Neural progenitor cell (in vitro differentiated cells): ENCODE measurements around the gene PEPD. TPM values are rescaled to one million over a fixed set of nuclear protein-coding genes. Genes with fewer than 3 reads are reported as not detected.

Experiments
- DNase-seq: peaks from one replicate; pipeline ENCODE4 v3.0.0-alpha.2; 2016; ENCODE audit warnings: low spot score
- H2AFZ ChIP-seq: fragments of 200-600 bp; sonication (generic); replicated peaks from 2 replicates; pipeline ENCODE4 v1.6.1; 2016; ENCODE audit warnings: antibody characterized with exemption
- H3F3A ChIP-seq: fragments of 200-600 bp; sonication (generic); 2 replicates; pipeline ENCODE4 v1.6.1; 2016; ENCODE audit warnings: antibody characterized with exemption, low read depth
- H3K27ac ChIP-seq: fragments of 200-600 bp; sonication (generic); 2 replicates; pipeline ENCODE4 v1.5.1; 2016; ENCODE audit warnings: mild to moderate bottlenecking
- H3K27me3 ChIP-seq: fragments of 200-600 bp; sonication (generic); 2 replicates; pipeline ENCODE4 v1.6.1; 2016; ENCODE audit warnings: mild to moderate bottlenecking, moderate library complexity
- H3K36me3 ChIP-seq: fragments of 200-600 bp; sonication (generic); 2 replicates; pipeline ENCODE4 v1.5.1; 2016
- H3K4me1 ChIP-seq: fragments of 200-600 bp; sonication (generic); 2 replicates; pipeline ENCODE4 v1.6.1; 2016; ENCODE audit warnings: mixed run types
- H3K4me2 ChIP-seq: fragments of 200-600 bp; sonication (generic); 2 replicates; pipeline ENCODE4 v1.6.1; 2016
- H3K4me3 ChIP-seq: fragments of 200-600 bp; sonication (generic); 2 replicates; pipeline ENCODE4 v1.5.1; 2016
- H3K79me2 ChIP-seq: fragments of 200-600 bp; sonication (generic); 2 replicates; pipeline ENCODE4 v1.6.1; 2016; ENCODE audit warnings: low read depth
- H3K9ac ChIP-seq: fragments of 200-600 bp; sonication (generic); 2 replicates; pipeline ENCODE4 v1.6.1; 2016
- H3K9me3 ChIP-seq: fragments of 200-600 bp; sonication (generic); 2 replicates; pipeline ENCODE4 v1.5.1; 2016; ENCODE audit warnings: low read depth
- H4K20me1 ChIP-seq: fragments of 200-600 bp; sonication (generic); 2 replicates; pipeline ENCODE4 v1.6.1; 2016; ENCODE audit warnings: low read depth
- H3K27ac Mint-ChIP-seq: 3 replicates; pipeline ENCODE4 v1.8.0; 2021; ENCODE audit warnings: mixed read lengths
- H3K27me3 Mint-ChIP-seq: 2 replicates; pipeline ENCODE4 v1.8.0; 2022; ENCODE audit warnings: low read depth, mild to moderate bottlenecking, inconsistent platforms, moderate library complexity, mixed read lengths; ENCODE audit not compliant: insufficient read depth
- H3K36me3 Mint-ChIP-seq: 3 replicates; pipeline ENCODE4 v1.8.0; 2021; ENCODE audit warnings: mixed read lengths
- H3K4me1 Mint-ChIP-seq: 3 replicates; pipeline ENCODE4 v1.8.0; 2021; ENCODE audit warnings: mixed read lengths
- H3K4me3 Mint-ChIP-seq: 3 replicates; pipeline ENCODE4 v1.8.0; 2021; ENCODE audit warnings: mild to moderate bottlenecking, moderate library complexity, mixed read lengths
- H3K9me3 Mint-ChIP-seq: 3 replicates; pipeline ENCODE4 v1.8.0; 2020; ENCODE audit warnings: mixed read lengths
- EZH2 ChIP-seq: fragments of 200-600 bp; sonication (generic); IDR thresholded peaks from 2 replicates; pipeline ENCODE4 v1.6.1; 2017; ENCODE audit warnings: antibody characterized with exemption, mild to moderate bottlenecking, moderate library complexity
- EZH2phosphoT487 ChIP-seq: fragments of 200-600 bp; sonication (generic); IDR thresholded peaks from 2 replicates; pipeline ENCODE4 v1.6.1; 2017; ENCODE audit warnings: antibody characterized with exemption
- total RNA-seq: library from RNA; depleted of rRNA; stranded (reverse); fragments of >200 nt; gene quantifications from 2 replicates; pipeline ENCODE4 v1.2.3, GENCODE V29; 2015; ENCODE audit warnings: low replicate concordance
- TF ChIP-seq, protein P1 (sequence below): fragments of 200-600 bp; sonication (generic); IDR thresholded peaks from 2 replicates; pipeline ENCODE4 v1.5.1; 2017; ENCODE audit warnings: antibody characterized with exemption, mild to moderate bottlenecking

PEPD gene
- total RNA-seq, 1 donor from 2014 or later, result 47.0 TPM

DNA sequence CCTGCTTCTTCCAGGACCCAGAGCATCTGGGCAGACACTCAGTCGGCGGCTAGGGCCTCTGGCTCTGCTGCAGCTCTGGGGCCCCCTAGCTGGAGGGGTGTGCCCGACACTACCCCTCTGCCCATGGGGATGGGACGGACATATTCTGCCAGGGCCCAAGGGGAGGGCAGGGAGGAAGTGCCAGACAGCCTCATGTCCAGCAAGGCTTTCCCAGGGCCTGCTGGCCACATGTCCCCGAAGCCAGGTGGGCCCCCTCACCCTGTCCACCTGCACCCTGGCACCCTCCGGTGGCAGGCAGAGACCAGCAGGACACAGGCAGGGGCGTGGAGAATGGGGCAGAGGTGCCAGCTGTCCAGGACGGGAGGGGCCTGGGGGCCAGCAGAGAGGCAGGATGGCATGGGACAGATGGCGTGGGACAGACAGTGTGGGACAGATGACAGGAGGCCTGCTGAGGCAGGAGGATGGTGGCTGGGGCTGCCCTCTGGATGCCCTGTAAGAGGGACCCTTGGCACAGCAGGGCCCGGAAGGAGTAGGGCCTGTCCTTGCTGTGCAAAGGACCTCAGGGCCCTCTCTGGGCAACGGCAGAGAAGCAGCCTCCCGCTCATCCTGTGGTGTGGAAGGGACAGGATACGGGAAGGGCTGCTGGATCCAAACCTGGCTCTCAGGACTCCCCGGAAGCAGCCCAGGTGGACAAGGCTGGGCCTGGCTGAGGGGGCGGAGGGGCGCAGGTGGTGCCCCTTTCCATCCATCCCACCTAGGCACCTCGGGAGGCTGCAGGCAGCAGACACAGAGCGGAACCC lies 119.0 kb downstream of the PEPD start:
- H3F3A ChIP-seq, result no peaks in the 10 kb centered on the region
- no peak overlapping the region for H3K27ac Mint-ChIP-seq
- no peak overlapping the region for H3K4me3 Mint-ChIP-seq
- no peaks in the 10 kb centered on the region for H3K27me3 ChIP-seq
- no peaks in the 10 kb centered on the region for H3K9me3 ChIP-seq
- H2AFZ ChIP-seq, result no peak overlapping the region
- TF ChIP-seq, protein P1, sequence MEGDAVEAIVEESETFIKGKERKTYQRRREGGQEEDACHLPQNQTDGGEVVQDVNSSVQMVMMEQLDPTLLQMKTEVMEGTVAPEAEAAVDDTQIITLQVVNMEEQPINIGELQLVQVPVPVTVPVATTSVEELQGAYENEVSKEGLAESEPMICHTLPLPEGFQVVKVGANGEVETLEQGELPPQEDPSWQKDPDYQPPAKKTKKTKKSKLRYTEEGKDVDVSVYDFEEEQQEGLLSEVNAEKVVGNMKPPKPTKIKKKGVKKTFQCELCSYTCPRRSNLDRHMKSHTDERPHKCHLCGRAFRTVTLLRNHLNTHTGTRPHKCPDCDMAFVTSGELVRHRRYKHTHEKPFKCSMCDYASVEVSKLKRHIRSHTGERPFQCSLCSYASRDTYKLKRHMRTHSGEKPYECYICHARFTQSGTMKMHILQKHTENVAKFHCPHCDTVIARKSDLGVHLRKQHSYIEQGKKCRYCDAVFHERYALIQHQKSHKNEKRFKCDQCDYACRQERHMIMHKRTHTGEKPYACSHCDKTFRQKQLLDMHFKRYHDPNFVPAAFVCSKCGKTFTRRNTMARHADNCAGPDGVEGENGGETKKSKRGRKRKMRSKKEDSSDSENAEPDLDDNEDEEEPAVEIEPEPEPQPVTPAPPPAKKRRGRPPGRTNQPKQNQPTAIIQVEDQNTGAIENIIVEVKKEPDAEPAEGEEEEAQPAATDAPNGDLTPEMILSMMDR, result peak; percentile 17
- TF ChIP-seq EZH2, result no peak
- peaks cover 4% of the 10 kb centered on the region for H3K4me1 ChIP-seq
- peaks cover 4% of the 10 kb centered on the region for H4K20me1 ChIP-seq
- DNase-seq, result no peak
- peaks cover 6% of the 10 kb centered on the region for H3K27me3 Mint-ChIP-seq
- H3K4me1 Mint-ChIP-seq, result peaks cover 11% of the 10 kb centered on the region
- H3K4me2 ChIP-seq, result no peak overlapping the region
- H3K9ac ChIP-seq, result no peak overlapping the region
- H3K79me2 ChIP-seq, result no peaks in the 10 kb centered on the region
- H3K9me3 Mint-ChIP-seq, result no peaks in the 10 kb centered on the region
- no peak overlapping the region for H3K27ac ChIP-seq
- no peaks in the 10 kb centered on the region for H3K36me3 Mint-ChIP-seq
- no peak overlapping the region for H3K4me3 ChIP-seq
- H3K36me3 ChIP-seq, result no peaks in the 10 kb centered on the region

DNA sequence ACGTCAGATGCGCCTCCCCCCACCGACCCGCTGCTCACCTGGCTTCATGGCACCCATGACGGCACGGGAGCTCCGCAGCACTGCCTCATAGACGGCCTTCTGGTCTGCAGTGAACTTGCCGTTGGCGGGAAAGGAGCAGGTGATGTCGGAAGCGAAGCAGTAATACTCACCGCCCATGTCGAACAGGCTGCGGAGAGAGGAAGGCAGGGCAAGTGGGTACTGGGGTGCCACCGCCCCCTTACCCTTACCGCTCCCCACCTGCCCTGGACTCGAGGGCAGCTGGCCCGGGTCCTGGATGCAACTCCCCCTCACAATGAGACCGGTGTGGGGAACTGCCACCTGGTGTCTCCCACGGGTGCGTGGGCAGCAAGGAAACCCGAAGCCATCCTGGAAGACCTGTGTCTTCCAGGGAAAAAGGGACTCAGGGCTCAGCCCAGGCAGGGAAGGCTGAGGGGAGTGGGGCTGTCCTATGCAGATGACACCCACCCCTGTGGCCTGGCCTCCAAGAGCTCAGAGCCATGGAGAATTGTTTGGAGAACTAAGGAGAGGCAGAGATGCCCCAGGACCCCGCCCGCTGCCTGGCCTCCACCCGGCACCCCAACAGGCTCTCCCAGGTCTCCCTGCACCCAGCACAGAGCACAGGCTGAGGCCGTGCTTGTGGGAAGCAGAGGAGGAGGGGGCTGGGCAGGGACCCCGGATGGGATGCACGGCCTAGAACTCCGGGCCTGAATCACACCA lies 119.7 kb downstream of the PEPD start:
- Histone ChIP-seq H3F3A (no peaks in the 10 kb centered on the region), H3K79me2 (no peaks in the 10 kb centered on the region), H3K9ac (no peak overlapping the region), H3K4me3 (no peak overlapping the region), H3K27me3 (no peaks in the 10 kb centered on the region), H2AFZ (no peak overlapping the region), H3K4me2 (no peak overlapping the region), H3K9me3 (no peaks in the 10 kb centered on the region), H4K20me1 (peaks cover 12% of the 10 kb centered on the region), H3K27ac (no peak overlapping the region), H3K4me1 (peaks cover 4% of the 10 kb centered on the region), H3K36me3 (no peaks in the 10 kb centered on the region)
- no peaks in the 10 kb centered on the region for H3K9me3 Mint-ChIP-seq
- no peak for TF ChIP-seq EZH2phosphoT487
- TF ChIP-seq, protein P1, result no peak
- TF ChIP-seq EZH2, result no peak
- DNase-seq, result no peak
- H3K27ac Mint-ChIP-seq, result no peak overlapping the region
- H3K27me3 Mint-ChIP-seq, result peaks cover 6% of the 10 kb centered on the region
- no peak overlapping the region for H3K4me3 Mint-ChIP-seq
- H3K36me3 Mint-ChIP-seq, result no peaks in the 10 kb centered on the region
- H3K4me1 Mint-ChIP-seq, result peaks cover 14% of the 10 kb centered on the region

DNA sequence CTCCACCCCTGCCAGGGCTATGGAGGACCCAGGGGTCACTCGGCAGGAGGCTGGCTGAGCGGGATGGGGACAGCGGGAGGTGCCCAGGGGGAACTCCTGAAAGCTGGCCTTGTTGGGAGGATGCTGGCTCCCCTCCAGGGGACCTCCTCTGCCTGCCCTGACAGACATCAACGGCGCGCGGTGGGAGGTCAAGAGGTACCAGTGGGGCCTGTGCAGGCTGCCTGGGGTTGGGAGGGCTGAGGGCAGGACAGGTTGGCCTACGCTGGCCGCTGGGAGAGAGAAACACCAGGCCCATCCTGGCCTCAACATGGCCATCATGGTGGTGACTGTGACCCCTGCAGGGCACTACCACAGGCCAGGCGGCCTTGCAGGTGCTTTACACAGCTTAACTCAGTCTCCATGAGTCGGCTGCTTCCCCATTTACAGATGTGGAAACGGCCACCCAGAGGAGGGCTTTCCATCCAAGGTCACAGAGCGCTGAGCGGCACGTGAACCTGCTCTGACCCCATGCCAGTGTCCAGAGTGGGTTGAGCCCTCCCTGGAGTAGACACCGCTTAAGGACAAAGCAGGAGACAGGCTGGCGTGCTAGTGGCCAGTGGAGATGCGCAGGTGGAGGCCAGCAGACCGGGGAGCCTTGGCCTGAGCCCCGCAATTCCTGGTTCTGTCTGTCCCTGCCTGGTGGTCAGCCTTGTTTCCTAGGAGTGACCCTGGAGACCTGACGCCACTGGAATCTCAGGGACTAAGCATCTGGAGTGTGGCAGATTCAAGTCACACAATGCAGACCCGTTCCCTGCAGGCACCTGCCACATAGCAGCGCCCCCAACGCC lies 120.5 kb downstream of the PEPD start:
- H3K4me1 ChIP-seq, result no peaks in the 10 kb centered on the region
- no peaks in the 10 kb centered on the region for H3K36me3 Mint-ChIP-seq
- peaks cover 14% of the 10 kb centered on the region for H4K20me1 ChIP-seq
- no peaks in the 10 kb centered on the region for H3K9me3 ChIP-seq
- DNase-seq, result no peak
- no peak for TF ChIP-seq EZH2
- TF ChIP-seq, protein P1, result no peak
- TF ChIP-seq EZH2phosphoT487, result no peak
- no peak overlapping the region for H3K4me2 ChIP-seq
- no peak overlapping the region for H3K9ac ChIP-seq
- H3K27ac Mint-ChIP-seq, result no peak overlapping the region
- H3K27ac ChIP-seq, result no peak overlapping the region
- H3K36me3 ChIP-seq, result no peaks in the 10 kb centered on the region
- H3K27me3 Mint-ChIP-seq, result peaks cover 6% of the 10 kb centered on the region
- H3K9me3 Mint-ChIP-seq, result no peaks in the 10 kb centered on the region
- H3K79me2 ChIP-seq, result no peaks in the 10 kb centered on the region
- peaks cover 9% of the 10 kb centered on the region for H3K4me1 Mint-ChIP-seq
- H3K4me3 ChIP-seq, result no peak overlapping the region
- H3F3A ChIP-seq, result no peaks in the 10 kb centered on the region
- H3K27me3 ChIP-seq, result no peaks in the 10 kb centered on the region
- no peak overlapping the region for H2AFZ ChIP-seq
- no peak overlapping the region for H3K4me3 Mint-ChIP-seq
